ENCODE data around the gene ITGAD.

DNA sequence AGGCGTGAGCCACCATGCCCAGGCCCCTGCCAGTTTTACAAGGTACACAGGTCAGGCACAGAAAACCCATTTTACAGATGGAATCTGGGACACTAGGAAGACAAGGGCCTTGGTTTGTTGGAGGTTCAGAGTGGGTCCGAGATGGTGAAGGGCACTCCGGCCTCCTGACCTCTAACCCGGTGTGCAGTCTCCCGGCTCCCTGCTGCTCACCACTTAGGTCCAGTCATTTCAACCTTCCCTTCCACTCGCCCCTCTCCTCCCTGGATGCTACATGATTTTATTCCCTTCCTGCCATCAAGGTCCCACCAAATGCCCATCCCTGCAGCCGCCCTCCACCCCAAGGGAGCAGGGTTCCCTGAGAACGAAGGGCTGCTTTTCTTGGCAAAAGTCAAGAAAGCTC, 29.4 kb upstream of the ITGAD start:
- TF ChIP-seq POLR2A (IDR thresholded peaks at IDR 0.05) = no peak
- TF ChIP-seq, protein P1, sequence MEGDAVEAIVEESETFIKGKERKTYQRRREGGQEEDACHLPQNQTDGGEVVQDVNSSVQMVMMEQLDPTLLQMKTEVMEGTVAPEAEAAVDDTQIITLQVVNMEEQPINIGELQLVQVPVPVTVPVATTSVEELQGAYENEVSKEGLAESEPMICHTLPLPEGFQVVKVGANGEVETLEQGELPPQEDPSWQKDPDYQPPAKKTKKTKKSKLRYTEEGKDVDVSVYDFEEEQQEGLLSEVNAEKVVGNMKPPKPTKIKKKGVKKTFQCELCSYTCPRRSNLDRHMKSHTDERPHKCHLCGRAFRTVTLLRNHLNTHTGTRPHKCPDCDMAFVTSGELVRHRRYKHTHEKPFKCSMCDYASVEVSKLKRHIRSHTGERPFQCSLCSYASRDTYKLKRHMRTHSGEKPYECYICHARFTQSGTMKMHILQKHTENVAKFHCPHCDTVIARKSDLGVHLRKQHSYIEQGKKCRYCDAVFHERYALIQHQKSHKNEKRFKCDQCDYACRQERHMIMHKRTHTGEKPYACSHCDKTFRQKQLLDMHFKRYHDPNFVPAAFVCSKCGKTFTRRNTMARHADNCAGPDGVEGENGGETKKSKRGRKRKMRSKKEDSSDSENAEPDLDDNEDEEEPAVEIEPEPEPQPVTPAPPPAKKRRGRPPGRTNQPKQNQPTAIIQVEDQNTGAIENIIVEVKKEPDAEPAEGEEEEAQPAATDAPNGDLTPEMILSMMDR (IDR thresholded peaks at IDR 0.05) = no peak
